SK-N-SH treated with all-trans-retinoic acid at 6 μM for 48 hours (cell line): Measurements from ENCODE around the gene RIIAD1.

Source experiments
- ATAC-seq: fragments of 200-7000 bp; cut with Tn5 transposase; 3 replicates; pipeline ENCODE4 v1.9.1; 2020; ENCODE audit warnings: mild to moderate bottlenecking, moderate library complexity
- ARNTL ChIP-seq: fragments of 450-650 bp; formaldehyde crosslinking; IDR thresholded peaks from 2 replicates; pipeline ENCODE4 v1.5.0; 2020; ENCODE audit warnings: low read depth, mild to moderate bottlenecking, moderate library complexity, borderline replicate concordance
- BACH2 ChIP-seq: fragments of 250-450 bp; sonication (Bioruptor Pico); IDR thresholded peaks from 2 replicates; pipeline ENCODE4 v1.9.0; 2021; ENCODE audit warnings: mild to moderate bottlenecking, borderline replicate concordance
- ESRRG ChIP-seq: fragments of 250-450 bp; sonication (Bioruptor Pico); IDR thresholded peaks from 2 replicates; pipeline ENCODE4 v1.6.1; 2021; ENCODE audit warnings: mild to moderate bottlenecking
- GLIS3 ChIP-seq: fragments of 250-450 bp; sonication (Bioruptor Pico); IDR thresholded peaks from 2 replicates; pipeline ENCODE4 v1.5.0; 2020; ENCODE audit warnings: mild to moderate bottlenecking, moderate library complexity
- ISL1 ChIP-seq: fragments of 250-450 bp; sonication (Bioruptor Pico); IDR thresholded peaks from 2 replicates; pipeline ENCODE4 v2.1.2; 2022; ENCODE audit warnings: mild to moderate bottlenecking, moderate library complexity
- OSR1 ChIP-seq: fragments of 250-450 bp; sonication (Bioruptor Pico); IDR thresholded peaks from 2 replicates; pipeline ENCODE4 v1.8.0; 2022; ENCODE audit warnings: moderate library complexity, mild to moderate bottlenecking, inconsistent platforms
- RARB ChIP-seq: fragments of 250-450 bp; sonication (Bioruptor Pico); IDR thresholded peaks from 2 replicates; pipeline ENCODE4 v1.8.0; 2021; ENCODE audit warnings: mild to moderate bottlenecking, moderate library complexity
- SNAI2 ChIP-seq: fragments of 250-450 bp; sonication (Bioruptor Pico); IDR thresholded peaks from 2 replicates; pipeline ENCODE4 v1.5.0; 2020; ENCODE audit warnings: mild to moderate bottlenecking, moderate library complexity
- TOX ChIP-seq: fragments of 250-450 bp; sonication (Bioruptor Pico); IDR thresholded peaks from 2 replicates; pipeline ENCODE4 v1.8.0; 2021; ENCODE audit warnings: mild to moderate bottlenecking, moderate library complexity, borderline replicate concordance
- ZC3H10 ChIP-seq: fragments of 250-450 bp; sonication (Bioruptor Pico); IDR thresholded peaks from 2 replicates; pipeline ENCODE4 v1.5.1; 2021; ENCODE audit warnings: mild to moderate bottlenecking, moderate library complexity
- ZFP3 ChIP-seq: fragments of 250-450 bp; sonication (Bioruptor Pico); IDR thresholded peaks from 2 replicates; pipeline ENCODE4 v1.5.0; 2020; ENCODE audit warnings: mild to moderate bottlenecking, moderate library complexity
- ZFP30 ChIP-seq: fragments of 450-650 bp; formaldehyde crosslinking; IDR thresholded peaks from 2 replicates; pipeline ENCODE4 v1.5.0; 2022; ENCODE audit warnings: mild to moderate bottlenecking, moderate library complexity
- ZNF565 ChIP-seq: fragments of 450-650 bp; formaldehyde crosslinking; conservative IDR thresholded peaks from 2 replicates; pipeline ENCODE4 v1.5.0; 2020; ENCODE audit warnings: low read depth, mild to moderate bottlenecking, moderate library complexity
- TF ChIP-seq, protein P1 (sequence below): fragments of 250-450 bp; sonication (Bioruptor Pico); IDR thresholded peaks from 2 replicates; pipeline ENCODE4 v1.8.0; 2020; ENCODE audit warnings: mild to moderate bottlenecking, moderate library complexity, borderline replicate concordance
- TF ChIP-seq, protein P2 (sequence below): fragments of 250-450 bp; sonication (Bioruptor Pico); IDR thresholded peaks from 2 replicates; pipeline ENCODE4 v1.5.0; 2020; ENCODE audit warnings: mild to moderate bottlenecking, moderate library complexity
- TF ChIP-seq, protein P3 (sequence below): fragments of 250-450 bp; sonication (Bioruptor Pico); IDR thresholded peaks from 2 replicates; pipeline ENCODE4 v1.5.1; 2021; ENCODE audit warnings: mild to moderate bottlenecking, moderate library complexity
- TF ChIP-seq, protein P4 (sequence below): fragments of 250-450 bp; sonication (Bioruptor Pico); IDR thresholded peaks from 2 replicates; pipeline ENCODE4 v1.8.0; 2021; ENCODE audit warnings: low read depth, mild to moderate bottlenecking, moderate library complexity, borderline replicate concordance
- TF ChIP-seq, protein P5 (sequence below): fragments of 250-450 bp; sonication (Bioruptor Pico); IDR thresholded peaks from 2 replicates; pipeline ENCODE4 v1.5.1; 2020; ENCODE audit warnings: low read depth, mild to moderate bottlenecking, moderate library complexity

Gene RIIAD1

DNA sequence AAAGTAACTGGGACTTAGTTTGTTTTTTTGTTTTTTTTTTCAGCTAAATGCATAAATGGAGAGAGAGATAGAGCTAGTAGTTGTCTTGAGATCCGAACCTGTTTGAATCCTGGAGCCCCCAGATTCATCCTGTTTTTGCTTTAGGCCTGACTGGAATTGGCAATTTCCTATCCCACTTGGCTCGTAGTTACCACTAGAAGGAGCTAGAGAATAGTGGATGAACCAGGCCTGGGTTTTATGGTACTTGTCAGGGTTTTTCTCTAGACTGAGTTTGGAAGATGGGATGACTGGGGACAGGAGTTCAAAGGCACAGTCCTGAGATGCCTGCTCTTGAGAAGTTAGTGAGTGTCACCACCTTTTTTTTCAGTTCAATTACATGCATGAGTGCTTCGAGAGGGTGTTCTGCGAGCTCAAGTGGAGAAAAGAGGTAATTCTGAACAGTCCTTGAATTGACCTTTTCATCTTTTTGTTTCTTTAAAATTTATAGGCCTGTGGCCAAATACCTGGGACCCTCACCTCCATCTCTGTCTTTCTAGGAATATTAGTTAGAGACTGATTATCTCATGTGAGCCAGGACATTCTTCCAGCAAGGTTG is 28.2 kb upstream of the RIIAD1 start (continued):
- TF ChIP-seq ESRRG (CRISPR knock-in tag): no peak
- no peak for TF ChIP-seq ZNF565
- TF ChIP-seq ZFP3 (CRISPR knock-in tag): no peak

DNA sequence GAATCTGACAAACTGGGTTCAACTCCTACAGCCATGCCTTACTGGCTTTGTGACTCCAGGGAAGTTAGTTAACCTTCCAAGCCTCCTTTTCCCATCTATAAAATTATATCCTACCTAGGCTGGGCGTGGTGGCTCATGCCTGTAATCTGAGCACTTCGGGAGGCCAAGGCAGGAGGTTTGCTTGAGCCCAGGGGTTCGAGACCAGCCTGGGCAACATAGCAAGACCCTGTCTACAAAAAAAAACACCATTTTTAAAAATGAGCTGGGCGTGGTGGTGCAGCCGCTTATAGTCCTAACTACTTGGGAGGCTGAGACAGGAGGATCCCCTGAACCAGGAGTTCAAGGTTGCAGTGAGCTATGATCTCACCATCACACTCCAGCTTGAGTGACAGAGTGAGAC is 19.8 kb upstream of the RIIAD1 start:
- no peak for ATAC-seq
- TF ChIP-seq GLIS3 (CRISPR knock-in tag) (no peak), ZNF565 (no peak), SNAI2 (CRISPR knock-in tag) (no peak), BACH2 (no peak), ZFP3 (CRISPR knock-in tag) (no peak), ARNTL (CRISPR knock-in tag) (no peak), RARB (no peak), TOX (no peak), OSR1 (CRISPR knock-in tag) (no peak), ZFP30 (CRISPR knock-in tag) (no peak), ESRRG (CRISPR knock-in tag) (no peak), ISL1 (CRISPR knock-in tag) (no peak)
- TF ChIP-seq, protein P1, sequence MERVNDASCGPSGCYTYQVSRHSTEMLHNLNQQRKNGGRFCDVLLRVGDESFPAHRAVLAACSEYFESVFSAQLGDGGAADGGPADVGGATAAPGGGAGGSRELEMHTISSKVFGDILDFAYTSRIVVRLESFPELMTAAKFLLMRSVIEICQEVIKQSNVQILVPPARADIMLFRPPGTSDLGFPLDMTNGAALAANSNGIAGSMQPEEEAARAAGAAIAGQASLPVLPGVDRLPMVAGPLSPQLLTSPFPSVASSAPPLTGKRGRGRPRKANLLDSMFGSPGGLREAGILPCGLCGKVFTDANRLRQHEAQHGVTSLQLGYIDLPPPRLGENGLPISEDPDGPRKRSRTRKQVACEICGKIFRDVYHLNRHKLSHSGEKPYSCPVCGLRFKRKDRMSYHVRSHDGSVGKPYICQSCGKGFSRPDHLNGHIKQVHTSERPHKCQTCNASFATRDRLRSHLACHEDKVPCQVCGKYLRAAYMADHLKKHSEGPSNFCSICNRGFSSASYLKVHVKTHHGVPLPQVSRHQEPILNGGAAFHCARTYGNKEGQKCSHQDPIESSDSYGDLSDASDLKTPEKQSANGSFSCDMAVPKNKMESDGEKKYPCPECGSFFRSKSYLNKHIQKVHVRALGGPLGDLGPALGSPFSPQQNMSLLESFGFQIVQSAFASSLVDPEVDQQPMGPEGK (CRISPR knock-in tag): no peak
- TF ChIP-seq, protein P2, sequence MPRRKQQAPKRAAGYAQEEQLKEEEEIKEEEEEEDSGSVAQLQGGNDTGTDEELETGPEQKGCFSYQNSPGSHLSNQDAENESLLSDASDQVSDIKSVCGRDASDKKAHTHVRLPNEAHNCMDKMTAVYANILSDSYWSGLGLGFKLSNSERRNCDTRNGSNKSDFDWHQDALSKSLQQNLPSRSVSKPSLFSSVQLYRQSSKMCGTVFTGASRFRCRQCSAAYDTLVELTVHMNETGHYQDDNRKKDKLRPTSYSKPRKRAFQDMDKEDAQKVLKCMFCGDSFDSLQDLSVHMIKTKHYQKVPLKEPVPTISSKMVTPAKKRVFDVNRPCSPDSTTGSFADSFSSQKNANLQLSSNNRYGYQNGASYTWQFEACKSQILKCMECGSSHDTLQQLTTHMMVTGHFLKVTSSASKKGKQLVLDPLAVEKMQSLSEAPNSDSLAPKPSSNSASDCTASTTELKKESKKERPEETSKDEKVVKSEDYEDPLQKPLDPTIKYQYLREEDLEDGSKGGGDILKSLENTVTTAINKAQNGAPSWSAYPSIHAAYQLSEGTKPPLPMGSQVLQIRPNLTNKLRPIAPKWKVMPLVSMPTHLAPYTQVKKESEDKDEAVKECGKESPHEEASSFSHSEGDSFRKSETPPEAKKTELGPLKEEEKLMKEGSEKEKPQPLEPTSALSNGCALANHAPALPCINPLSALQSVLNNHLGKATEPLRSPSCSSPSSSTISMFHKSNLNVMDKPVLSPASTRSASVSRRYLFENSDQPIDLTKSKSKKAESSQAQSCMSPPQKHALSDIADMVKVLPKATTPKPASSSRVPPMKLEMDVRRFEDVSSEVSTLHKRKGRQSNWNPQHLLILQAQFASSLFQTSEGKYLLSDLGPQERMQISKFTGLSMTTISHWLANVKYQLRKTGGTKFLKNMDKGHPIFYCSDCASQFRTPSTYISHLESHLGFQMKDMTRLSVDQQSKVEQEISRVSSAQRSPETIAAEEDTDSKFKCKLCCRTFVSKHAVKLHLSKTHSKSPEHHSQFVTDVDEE (CRISPR knock-in tag): no peak
- TF ChIP-seq, protein P3, sequence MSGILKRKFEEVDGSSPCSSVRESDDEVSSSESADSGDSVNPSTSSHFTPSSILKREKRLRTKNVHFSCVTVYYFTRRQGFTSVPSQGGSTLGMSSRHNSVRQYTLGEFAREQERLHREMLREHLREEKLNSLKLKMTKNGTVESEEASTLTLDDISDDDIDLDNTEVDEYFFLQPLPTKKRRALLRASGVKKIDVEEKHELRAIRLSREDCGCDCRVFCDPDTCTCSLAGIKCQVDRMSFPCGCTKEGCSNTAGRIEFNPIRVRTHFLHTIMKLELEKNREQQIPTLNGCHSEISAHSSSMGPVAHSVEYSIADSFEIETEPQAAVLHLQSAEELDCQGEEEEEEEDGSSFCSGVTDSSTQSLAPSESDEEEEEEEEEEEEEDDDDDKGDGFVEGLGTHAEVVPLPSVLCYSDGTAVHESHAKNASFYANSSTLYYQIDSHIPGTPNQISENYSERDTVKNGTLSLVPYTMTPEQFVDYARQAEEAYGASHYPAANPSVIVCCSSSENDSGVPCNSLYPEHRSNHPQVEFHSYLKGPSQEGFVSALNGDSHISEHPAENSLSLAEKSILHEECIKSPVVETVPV: no peak

DNA sequence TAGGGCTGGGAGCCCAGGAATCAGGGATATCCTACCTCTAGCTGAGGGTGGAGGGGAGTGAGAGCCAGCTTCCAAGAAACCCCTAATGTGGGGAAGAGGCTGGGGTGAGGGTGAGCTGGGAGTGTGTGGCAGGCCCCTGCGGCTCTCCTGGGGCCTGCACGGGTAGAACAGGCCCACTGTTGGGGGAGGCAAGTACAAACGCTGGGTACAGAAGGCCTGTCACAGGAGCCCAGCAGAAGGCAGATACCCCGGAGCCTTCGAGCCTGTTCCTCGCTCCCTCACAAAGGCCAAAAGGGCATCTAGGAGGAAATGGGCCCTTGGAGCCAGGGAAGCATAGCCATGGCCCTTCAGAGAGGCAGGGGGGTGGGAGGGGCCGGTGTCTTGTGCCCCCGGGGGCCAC is 18.4 kb upstream of the RIIAD1 start:
- TF ChIP-seq ZC3H10 (CRISPR knock-in tag) (no peak), ZFP30 (CRISPR knock-in tag) (no peak), TOX (no peak), BACH2 (no peak), GLIS3 (CRISPR knock-in tag) (no peak), SNAI2 (CRISPR knock-in tag) (no peak), ESRRG (CRISPR knock-in tag) (no peak), ARNTL (CRISPR knock-in tag) (no peak)
- TF ChIP-seq, protein P3: no peak
- TF ChIP-seq, protein P4, sequence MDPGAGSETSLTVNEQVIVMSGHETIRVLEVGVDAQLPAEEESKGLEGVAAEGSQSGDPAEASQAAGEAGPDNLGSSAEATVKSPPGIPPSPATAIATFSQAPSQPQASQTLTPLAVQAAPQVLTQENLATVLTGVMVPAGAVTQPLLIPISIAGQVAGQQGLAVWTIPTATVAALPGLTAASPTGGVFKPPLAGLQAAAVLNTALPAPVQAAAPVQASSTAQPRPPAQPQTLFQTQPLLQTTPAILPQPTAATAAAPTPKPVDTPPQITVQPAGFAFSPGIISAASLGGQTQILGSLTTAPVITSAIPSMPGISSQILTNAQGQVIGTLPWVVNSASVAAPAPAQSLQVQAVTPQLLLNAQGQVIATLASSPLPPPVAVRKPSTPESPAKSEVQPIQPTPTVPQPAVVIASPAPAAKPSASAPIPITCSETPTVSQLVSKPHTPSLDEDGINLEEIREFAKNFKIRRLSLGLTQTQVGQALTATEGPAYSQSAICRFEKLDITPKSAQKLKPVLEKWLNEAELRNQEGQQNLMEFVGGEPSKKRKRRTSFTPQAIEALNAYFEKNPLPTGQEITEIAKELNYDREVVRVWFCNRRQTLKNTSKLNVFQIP (CRISPR knock-in tag): no peak
- TF ChIP-seq, protein P2 (CRISPR knock-in tag): no peak
- TF ChIP-seq, protein P5, sequence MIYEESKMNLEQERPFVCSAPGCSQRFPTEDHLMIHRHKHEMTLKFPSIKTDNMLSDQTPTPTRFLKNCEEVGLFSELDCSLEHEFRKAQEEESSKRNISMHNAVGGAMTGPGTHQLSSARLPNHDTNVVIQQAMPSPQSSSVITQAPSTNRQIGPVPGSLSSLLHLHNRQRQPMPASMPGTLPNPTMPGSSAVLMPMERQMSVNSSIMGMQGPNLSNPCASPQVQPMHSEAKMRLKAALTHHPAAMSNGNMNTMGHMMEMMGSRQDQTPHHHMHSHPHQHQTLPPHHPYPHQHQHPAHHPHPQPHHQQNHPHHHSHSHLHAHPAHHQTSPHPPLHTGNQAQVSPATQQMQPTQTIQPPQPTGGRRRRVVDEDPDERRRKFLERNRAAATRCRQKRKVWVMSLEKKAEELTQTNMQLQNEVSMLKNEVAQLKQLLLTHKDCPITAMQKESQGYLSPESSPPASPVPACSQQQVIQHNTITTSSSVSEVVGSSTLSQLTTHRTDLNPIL (CRISPR knock-in tag): no peak
- TF ChIP-seq, all 23 proteins: peak for 0
- 0 out of 3 replicates have a peak, but pooled peaks have one; percentile 7 for ATAC-seq
